NCI-H446 (cell line): ENCODE results near the gene USP17L27.
"Not testable (repeated sequence)": the region's sequence is repeated elsewhere in the genome, so short reads cannot be mapped to it uniquely, and the experiment has no call there.

Experiments used
- DNase-seq, 2 experiments: peaks; one replicate each; lab custom pipeline; 2025; lab: John Stamatoyannopoulos, UW

Gene USP17L27, protein sequence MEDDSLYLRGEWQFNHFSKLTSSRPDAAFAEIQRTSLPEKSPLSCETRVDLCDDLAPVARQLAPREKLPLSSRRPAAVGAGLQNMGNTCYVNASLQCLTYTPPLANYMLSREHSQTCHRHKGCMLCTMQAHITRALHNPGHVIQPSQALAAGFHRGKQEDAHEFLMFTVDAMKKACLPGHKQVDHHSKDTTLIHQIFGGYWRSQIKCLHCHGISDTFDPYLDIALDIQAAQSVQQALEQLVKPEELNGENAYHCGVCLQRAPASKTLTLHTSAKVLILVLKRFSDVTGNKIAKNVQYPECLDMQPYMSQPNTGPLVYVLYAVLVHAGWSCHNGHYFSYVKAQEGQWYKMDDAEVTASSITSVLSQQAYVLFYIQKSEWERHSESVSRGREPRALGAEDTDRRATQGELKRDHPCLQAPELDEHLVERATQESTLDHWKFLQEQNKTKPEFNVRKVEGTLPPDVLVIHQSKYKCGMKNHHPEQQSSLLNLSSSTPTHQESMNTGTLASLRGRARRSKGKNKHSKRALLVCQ

GRCh38 chr4:9343848-9344247 is at the start of gene USP17L27:
Gene USP17L27, plus strand, starts transcription at chr4:9344148. Its CDS starts 0 bp downstream, at chr4:9344148.
- DNase-seq: not testable (repeated sequence)

- DNase-seq: not testable (repeated sequence)
These were observed 19.8 kb upstream of the USP17L27 start for GRCh38 chr4:9324191-9324590.

- not testable (repeated sequence) for DNase-seq
These were observed 19.1 kb upstream of the USP17L27 start, which contains the start of gene USP17L24 for GRCh38 chr4:9324865-9325264. Gene USP17L24, plus strand, starts transcription at chr4:9325165. Its CDS starts 0 bp downstream, at chr4:9325165.

DNA sequence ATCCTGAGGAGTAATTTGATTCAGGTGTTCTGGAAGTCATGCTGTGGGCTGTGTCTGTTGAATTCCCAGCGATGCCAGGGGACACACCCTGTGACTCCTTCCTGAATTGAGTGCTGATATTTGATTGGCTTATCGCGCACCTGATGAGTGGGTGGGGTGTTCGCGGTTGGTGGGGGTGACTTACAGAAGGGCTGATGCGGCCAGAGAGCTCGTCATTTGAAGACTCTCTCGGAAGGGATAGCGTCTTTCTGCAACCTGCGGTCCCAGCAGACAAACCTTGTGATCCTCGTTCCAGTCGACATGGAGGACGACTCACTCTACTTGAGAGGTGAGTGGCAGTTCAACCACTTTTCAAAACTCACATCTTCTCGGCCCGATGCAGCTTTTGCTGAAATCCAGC is 14.3 kb upstream of the USP17L27 start, which contains the start of gene USP17L25:
Gene USP17L25 (plus strand): TSS at position 301 of the 400 bp plus-strand sequence. CDS start 0 bp downstream, at position 301.
- DNase-seq: not testable (repeated sequence)

- not testable (repeated sequence) for DNase-seq
These were observed 9.6 kb upstream of the USP17L27 start, which contains the start of gene USP17L26 for GRCh38 chr4:9334358-9334757. Gene USP17L26, plus strand, starts transcription at chr4:9334658. Its CDS starts 0 bp downstream, at chr4:9334658.

GRCh38 chr4:9339103-9339502 is 4.8 kb upstream of the USP17L27 start, which contains the start of gene USP17L5:
Gene USP17L5, plus strand, starts transcription at chr4:9339403. Its CDS starts 0 bp downstream, at chr4:9339403.
- not testable (repeated sequence) for DNase-seq

DNA sequence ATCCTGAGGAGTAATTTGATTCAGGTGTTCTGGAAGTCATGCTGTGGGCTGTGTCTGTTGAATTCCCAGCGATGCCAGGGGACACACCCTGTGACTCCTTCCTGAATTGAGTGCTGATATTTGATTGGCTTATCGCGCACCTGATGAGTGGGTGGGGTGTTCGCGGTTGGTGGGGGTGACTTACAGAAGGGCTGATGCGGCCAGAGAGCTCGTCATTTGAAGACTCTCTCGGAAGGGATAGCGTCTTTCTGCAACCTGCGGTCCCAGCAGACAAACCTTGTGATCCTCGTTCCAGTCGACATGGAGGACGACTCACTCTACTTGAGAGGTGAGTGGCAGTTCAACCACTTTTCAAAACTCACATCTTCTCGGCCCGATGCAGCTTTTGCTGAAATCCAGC is 4.6 kb downstream of the USP17L27 start, which contains the start of gene USP17L28:
Gene USP17L28 (plus strand): TSS at position 301 of the 400 bp plus-strand sequence. CDS start 0 bp downstream, at position 301.
- DNase-seq: not testable (repeated sequence)

GRCh38 chr4:9350866-9351265 is 6.9 kb downstream of the USP17L27 start:
- DNase-seq: not testable (repeated sequence)

GRCh38 chr4:9353338-9353737 is 9.4 kb downstream of the USP17L27 start, which contains the start of gene USP17L29:
Gene USP17L29, plus strand, starts transcription at chr4:9353638. Its CDS starts 0 bp downstream, at chr4:9353638.
- not testable (repeated sequence) for DNase-seq

- DNase-seq: not testable (repeated sequence)
These were observed 18.9 kb downstream of the USP17L27 start, which contains the start of gene USP17L30 for GRCh38 chr4:9362829-9363228. Gene USP17L30, plus strand, starts transcription at chr4:9363129. Its CDS starts 0 bp downstream, at chr4:9363129.

- not testable (repeated sequence) for DNase-seq
These were observed 35.9 kb downstream of the USP17L27 start for GRCh38 chr4:9379881-9380280.

- DNase-seq: not testable (repeated sequence)
These were observed 37.1 kb downstream of the USP17L27 start for GRCh38 chr4:9381012-9381534.

DNA sequence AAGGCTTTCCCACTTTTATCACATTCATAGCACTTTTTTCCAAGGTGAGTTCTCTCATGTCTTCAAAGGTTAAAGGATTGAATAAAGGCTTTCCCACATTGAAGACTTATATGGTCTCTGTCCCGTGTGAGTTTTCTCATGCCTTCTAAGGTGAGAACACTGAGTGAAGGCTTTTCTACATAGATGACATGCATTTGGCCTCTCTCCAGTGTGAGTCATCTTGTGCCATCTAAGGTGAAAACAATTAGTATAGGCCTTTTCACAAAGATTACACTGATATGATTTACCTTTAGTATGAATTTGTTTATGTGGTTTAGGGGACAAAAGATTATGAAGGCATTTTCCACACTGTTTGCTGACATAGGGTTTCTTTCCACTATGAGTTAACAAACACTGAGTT is 40.2 kb downstream of the USP17L27 start:
- no peak for DNase-seq

DNA sequence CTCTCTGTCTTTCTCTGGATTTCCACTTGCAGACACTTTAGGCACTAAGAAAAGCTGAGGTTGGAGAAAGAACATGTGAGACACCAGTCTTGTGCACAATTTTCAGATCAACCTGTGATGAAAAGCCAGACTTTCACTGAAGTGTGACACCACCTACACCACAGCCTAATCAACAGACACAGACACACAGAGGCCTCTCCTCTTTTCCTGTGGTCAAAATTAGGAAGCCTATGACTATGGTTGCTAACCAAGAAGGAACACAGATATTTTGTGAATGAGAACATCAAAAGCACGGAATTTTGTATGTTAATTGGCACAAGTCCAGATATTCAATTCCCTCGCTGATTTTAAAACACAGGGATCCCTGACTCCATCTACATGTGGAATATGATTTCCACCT is 45.1 kb downstream of the USP17L27 start:
- not testable (repeated sequence) for DNase-seq
